ENCODE measurements around the gene KPTN.
"Not testable (repeated sequence)": the region's sequence is repeated elsewhere in the genome, so short reads cannot be mapped to it uniquely, and the experiment has no call there.

Gene KPTN

DNA sequence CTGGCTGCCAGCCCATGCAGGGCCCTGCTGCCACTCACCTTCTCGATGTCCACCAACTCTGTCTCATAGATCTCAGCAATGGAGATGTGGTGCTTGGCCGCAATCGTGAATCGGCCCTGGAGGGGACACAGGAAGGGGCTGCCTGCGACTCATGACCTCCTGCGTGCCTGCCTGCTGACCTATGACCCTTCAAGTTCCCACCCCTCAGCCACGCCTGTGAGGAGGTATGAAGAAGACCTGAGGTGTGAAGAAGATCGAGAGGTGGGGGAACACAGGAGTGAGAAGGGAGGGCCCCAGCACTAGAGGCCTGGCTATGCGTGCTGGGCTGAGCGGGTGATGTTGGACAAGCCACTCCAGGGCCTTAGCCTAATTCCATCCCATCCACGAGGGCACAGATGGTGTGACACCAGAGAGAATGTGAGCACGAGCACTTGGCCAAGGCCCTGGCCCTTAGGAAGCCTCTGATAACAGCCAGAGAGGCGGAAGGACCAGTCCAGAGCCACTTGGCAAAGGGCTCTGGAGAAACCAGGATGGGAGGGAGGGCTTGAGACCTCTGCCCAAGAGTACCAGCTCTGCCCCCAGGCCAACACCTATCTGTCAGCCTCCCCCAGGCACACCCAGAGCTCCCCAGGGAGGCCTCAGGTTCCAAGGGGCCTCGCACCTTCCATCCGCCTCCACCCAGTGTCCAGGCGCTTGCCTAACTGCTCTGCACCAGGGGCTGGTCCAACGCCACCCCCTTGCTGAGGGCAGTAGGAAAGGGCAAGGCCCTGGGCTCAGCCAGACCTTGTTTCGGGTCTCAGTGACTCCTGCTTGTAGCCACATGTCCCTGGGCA is 9.6 kb upstream of the KPTN start:
- intact Hi-C loops (cut with DNase I): no loop called here
- peak in 1 of 10 donors; percentile 75 for DNase-seq

DNA sequence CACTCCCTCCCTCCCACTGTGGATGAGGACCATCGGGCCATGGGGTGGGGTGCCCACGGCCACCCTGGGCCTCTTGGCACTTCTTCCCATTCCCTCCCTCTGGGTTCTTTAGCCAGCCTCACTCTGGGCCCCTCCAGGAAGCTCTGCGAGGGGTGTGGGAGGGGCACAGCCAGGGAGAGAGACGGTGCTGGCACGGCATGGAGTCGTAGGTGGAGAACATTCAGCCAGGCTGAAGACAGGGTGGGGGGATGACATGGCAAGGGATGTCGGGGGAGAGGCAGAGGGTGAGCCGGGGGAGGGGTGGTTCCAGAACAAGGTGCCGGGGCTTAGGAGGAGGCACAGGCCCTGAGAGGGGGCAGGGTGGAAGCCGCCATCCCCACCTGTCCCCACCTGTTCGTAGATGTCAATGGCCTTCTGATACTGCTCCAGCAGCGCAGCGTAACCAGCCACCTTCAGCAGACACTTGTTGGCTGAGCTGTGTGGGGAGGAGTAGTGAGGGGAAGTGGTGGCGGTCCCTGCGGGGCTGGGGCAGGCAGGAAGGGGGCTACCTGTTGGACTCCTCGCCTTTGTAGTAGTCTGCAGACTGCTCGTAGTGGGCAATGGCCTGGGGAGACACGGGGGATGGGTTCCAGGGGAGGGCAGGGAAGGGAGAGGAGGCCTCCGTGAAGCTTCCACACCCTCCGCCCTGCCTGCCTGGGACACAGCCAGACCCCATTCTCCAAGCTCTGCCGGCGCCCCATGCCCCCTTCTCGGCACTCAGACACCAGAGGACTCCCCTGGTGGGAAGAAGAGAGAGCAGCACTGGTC is 8.8 kb upstream of the KPTN start:
- intact Hi-C loops (cut with DNase I): no loop called here

DNA sequence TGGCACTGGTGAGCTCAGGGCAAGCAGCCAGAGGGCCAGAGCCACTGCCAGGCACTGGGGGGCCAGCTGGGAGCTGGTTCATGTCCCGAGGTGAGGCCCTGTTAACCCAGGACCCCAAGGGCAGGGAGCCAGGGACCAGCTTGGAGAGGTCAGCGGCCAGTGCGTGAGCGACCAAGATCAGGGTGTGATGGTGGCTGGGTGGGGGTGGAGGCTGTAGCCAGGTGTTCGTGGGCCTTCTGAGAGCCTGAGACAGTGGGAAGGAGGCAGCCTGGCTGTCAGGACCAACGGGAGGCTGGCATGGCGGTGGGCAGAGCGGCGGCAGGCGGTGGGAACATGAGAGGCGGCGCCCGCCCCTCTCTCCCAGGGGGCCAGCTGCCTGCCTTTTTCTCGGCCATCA is 8.1 kb upstream of the KPTN start:
- intact Hi-C loops (cut with DNase I): no loop called here
- DNase-seq: peak in 3 of 10 donors; percentile 81 to 90 (median 84)

More for the DNA sequence above, 8.8 kb upstream of the KPTN start:
- peak in 4 of 10 donors; percentile 65 to 91 (median 86) for DNase-seq

DNA sequence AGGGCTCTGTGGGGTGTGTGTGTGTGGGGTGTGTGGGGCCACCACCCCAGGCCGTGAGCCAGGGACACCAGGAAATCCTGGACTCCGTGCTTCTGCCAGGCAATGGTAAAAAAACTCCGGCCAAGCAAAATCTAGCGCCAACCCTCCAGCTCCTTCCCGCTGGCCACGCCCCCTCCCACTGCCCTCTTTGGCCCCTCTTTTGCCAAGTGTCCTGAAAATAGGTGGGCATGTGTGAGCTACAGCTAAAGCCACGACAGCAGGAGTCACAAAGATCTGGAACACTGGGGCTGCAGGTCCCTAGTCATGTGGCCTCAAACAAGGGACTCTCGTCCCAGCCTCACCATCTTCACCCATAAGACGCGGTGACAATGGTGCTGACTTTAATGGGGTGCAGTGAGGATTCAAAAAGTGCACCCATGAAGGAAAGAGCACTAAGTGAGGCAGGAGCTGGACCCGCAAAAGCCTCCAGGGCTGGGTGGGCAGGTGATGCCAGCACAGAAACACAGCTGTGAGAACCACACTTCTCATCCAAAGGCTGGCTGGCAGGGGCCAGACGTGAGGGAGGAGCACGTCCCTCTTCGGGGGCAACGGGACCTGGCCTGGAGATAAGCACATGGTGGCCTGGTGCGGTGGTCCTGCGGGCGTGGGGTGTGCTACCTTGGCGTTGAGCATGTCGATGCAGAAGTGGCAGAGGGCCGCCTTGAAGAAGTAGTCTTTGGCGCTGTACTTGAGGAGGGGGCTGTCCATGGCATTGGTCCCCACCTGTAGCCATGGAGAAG is 7.5 kb upstream of the KPTN start:
- peak in 2 of 10 donors; percentile 77 to 87 for DNase-seq
- intact Hi-C loops (cut with DNase I): no loop called here

DNA sequence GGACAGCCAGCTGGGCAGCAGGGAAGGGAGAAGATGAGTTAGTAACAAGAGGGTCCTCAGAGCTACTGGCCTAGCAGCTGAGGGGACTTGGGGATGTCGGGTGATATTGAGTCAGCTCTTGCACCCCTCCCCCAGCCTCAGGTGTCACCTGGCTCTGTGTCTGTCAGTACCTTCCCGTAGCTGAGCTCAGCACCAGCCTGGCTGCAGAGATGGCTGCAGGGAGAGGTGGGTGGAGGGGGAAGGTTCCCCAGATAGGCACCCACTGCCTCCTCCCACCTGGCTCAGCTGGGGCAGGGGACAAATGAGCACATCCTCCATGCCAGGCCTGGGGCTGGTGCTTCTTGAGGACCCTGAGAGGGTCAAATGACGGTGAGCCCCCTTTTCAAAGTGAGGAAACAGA is 6.8 kb upstream of the KPTN start:
- intact Hi-C loops (cut with DNase I): no loop called here
- peak in 1 of 10 donors; percentile 66 for DNase-seq

DNA sequence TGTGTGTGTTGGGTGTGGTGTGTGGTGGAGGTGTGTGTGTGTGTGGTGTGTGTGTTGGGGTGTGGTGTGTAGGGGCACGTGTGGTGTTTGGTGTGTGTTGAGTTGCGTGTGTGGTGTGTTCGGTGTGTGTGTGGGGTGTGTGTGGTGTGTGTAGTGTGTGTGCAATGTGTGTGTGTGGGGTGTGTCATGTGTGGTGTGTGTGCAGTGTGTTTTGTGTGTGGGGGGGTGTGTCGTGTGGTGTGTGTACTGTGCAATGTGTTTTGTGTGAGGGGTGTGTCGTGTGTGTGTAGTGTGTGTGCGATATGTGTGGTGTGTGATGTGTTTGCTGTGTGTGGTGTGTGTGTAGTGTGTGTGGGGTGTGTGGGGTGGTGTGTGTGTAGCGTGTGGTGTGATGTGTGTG is 6.0 kb upstream of the KPTN start:
- intact Hi-C loops (cut with DNase I): no loop called here
- no peak for DNase-seq

DNA sequence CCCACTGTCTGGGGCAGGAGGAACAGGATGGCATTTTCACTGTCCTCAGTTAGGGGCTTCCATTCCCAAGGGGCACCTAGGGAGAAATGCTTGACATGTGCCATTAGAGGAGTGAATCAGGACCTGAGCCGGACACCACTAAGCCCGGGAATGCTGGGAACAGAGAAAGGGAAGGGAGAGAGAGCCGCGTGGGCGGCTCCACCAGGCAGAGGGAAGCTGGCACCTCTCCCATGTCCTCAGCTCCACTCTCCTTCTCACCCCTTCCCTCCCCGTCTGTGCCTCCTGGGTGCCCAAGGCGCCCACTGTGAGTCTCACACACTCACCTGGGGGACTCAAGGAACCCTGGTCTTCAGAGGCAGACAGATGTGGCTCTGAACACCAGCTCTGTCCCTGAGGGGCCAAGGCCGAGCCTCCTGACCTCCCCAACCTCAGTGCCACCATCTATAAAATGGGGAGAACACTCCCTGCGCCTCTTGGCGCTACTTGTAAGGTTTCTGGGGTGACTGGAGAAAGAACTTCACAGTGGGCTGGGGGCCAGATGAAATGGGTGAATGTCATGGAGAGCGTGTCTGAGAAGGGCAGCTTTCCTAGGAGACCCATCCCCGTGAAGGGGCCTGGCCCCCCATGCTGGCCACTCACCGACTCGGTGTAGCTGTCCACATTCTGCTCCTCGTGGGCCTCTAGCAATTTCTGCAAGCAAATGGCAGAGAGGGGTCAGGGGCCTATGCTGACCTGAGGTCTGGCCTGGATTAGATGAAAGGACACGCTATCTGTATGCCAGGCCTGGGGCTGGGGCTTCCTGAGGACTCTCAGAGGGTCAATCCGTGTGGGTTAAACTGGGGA is 5.3 kb upstream of the KPTN start:
- DNase-seq: peak in 2 of 10 donors; percentile 88 to 90
- intact Hi-C loops (cut with DNase I): no loop called here

DNA sequence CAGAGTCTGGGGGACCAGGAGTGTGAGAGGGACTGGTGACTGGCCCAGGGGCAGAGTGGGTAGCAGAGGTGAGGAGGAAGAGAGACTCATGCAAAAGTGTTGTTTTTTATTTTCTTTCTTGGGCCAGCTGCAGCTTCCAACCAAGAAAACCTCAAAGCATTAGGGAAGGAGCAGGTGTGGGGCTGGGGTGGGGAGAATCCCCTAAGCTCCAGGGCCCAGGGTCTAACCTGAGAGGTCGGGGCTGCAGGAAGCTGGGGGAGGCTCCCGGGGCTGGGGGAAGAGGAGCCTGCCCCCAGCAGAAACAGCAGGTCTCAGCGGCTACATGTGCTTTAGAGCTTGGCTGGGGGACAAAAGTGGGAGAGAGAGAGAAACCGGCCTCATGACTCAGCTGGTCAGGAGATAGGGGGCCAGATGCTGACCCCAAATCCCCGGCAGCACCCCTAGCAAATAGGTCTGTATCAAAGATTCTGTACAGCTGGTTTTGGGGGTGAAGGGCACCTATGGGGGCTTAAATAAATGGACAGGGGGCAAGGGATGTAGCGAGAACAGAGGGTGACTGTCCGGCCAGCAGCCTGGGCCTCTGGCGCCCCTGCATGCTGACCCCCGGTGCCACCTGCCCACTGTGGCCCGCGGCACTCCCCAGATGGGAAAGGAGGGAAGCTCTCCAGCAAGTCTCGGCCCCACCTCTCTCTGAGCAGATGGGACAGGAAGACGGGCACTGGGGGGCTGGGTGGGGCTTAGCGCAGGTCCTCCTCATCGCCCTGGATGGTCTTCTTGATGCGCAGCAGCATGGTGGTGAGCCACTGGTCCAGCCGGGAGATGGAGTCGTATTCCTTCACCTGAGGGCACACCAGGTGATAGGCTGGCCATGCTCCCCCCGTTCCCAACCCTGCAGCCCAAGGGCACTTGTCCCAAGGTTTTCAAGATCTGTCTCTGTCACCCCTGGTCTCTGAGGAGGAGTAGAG is 3.8 kb upstream of the KPTN start:
- intact Hi-C loops (cut with DNase I): no loop called here
- peak in 2 of 10 donors; percentile 72 to 79 for DNase-seq

DNA sequence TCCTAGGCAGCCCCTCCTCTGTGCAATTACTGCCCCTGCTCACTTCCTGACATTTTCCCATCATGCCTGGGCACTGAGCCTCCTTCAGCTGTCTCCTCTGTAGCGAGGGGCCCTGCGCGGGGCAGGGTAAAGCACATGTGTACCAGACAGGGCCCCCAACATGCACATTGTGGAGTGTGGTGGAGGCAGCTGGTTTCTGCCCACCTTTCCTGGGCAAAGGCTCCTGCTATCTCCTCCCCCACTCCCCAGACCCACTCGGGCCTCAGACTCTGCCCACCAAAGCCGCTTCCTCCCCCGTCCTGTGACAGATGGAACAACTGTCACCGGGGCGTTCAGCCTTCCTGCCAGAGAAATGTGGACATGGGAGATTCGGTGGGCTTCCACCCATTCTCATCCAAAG is 2.9 kb upstream of the KPTN start:
- peak in 2 of 10 donors; percentile 52 to 75 for DNase-seq
- intact Hi-C loops (cut with DNase I): no loop called here

DNA sequence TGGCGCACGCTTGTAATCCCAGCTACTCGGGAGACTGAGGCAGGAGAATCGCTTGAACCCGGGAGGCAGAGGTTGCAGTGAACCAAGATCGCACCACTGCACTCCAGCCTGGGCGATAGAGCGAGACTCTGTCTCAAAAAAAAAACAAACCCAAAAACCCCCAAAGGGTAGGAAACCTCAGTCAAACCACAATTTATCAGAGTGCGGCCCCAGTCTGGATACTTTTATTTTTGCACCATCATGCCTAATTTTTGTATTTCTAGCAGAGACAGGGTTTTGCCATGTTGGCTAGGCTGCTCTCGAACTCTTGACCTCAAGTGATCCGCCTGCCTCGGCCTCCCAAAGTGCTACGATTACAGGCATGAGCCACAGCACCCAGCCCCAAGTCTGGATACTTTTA is 2.2 kb upstream of the KPTN start:
- intact Hi-C loops (cut with DNase I); DNase-seq: not testable (repeated sequence)

DNA sequence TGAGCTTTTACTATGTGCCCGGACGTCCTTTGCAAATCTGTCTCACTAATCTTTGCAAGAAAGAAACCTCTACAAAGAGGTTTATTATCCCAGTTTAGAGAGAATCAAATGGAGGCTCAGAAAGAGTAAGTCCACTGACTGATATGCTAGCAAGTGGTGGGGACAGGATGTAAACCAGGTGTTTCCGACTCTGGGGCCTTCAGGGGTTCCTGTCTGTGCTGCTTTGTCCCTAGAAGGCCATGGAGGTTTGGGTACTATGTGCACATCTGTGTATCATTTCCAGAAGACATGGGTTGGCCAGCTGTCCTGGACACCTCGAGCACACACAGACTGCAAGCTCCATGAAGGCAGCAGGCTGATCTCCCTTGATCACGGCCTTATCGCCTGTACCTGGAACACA is 1.2 kb upstream of the KPTN start:
- DNase-seq: peak in 1 of 10 donors; percentile 25
- intact Hi-C loops (cut with DNase I): loop anchor here (2.0 kb wide), 1 partner anchor 30 kb away; the partner anchor contains the start of gene NAPA

DNA sequence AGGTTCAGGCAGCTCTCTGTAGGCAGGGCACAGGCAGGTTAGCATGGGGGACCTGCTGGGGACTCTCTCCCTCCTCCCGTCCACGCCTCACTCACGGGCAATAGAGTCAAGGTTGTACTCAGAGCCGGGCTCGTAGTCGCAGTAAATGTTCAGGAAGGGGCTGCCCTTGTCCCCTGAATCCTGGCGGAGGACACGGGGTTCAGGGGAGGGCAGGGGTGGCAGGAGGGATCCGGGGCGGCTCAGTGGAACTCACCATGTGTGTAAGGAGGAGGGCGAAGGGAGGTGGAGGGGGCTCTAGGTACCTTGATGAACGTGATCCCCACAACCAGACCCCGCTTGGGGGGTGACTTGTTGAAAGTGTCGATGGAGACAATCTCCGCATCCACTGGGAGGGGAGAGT is 819 bp downstream of the KPTN start:
- intact Hi-C loops (cut with DNase I): no loop called here
- DNase-seq: peak in 1 of 10 donors; percentile 79

DNA sequence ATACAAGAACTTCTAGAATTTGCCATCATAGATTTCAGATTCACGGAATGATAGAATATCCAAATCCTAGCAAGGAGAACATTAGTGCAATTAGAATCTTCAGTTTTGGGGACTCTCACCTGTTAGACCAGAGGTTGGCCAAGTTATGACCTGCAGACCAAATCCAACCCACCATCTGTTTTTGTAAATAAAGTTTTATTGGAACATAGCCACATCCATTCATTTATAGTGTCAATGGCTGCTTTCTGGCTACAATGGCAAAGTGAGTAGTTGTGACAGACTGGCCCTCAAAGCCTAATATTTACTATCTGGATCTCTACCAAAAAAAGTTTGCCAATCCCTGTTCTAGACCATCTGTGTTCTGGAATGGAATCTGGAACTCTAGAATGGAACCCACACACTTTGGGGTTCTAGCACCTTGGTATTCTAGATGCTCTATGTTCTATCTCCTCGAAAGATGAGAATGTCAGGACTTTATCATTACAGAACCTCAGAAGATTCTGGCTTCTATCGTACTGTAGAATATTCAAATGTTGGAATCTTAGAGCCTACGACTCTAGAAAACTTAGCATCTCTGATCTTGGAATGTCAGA is 2.5 kb downstream of the KPTN start:
- intact Hi-C loops (cut with DNase I): no loop called here

DNA sequence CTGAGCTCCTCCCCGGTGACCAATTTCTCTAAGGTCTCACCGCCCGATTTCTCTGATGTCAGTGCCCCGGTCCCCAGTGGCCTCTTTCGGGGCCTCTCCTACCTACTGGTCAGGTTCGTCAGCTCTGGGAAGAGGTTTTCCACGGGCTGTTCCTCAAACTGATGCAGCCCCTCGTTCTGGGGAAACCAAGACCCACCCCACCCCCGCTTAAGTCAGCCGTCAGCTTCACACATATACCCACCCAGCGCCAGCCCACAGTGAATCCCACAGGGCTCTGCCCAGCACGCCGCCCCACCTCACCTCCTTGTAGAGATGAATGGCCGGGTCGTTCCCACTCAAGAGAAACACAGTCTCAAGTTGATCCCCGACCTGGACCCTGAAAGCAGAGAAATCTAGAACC is 3.4 kb downstream of the KPTN start:
- intact Hi-C loops (cut with DNase I): no loop called here
- DNase-seq: peak in 1 of 10 donors; percentile 72

More for the DNA sequence above, 2.5 kb downstream of the KPTN start:
- DNase-seq: no peak

DNA sequence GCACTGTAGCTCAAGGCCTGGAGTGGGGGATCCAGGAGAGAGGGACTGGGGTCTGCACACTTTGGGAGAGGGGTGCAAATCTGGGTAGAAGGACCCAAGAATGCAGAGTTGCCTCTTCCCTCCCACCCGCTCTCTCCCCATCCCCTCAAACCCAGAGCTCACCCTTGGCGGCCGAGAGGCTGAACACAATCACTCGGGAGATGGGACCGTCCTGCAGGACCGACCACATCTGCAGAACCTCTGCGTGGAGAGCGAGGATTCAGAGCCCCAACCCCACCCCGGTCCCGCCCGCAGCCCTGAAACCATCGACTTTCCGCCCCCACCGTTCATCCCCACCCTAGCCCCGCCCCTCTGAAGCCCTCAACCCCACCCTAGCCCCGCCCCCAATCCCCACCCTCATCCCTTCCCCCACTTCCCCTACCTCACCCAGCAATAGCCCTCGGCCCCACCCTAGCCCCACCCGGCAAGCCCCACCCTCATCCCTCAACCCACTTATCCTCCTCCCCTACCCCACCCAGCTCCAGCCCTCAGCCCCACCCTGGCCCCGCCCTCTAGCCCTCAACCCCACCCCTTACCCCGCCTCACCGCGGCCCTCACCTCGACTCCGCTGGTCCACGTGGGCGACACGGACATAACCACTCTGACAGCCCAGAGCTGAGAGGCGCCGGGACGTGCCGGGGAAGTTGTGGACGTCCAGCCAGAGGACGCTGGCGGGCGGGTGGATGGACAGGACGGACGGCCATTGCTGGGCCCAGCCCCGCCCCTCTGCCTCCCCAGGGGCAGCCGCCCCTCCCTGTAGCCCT is 4.1 kb downstream of the KPTN start:
- intact Hi-C loops (cut with DNase I): no loop called here
- peak in 2 of 10 donors; percentile 20 to 83 for DNase-seq

DNA sequence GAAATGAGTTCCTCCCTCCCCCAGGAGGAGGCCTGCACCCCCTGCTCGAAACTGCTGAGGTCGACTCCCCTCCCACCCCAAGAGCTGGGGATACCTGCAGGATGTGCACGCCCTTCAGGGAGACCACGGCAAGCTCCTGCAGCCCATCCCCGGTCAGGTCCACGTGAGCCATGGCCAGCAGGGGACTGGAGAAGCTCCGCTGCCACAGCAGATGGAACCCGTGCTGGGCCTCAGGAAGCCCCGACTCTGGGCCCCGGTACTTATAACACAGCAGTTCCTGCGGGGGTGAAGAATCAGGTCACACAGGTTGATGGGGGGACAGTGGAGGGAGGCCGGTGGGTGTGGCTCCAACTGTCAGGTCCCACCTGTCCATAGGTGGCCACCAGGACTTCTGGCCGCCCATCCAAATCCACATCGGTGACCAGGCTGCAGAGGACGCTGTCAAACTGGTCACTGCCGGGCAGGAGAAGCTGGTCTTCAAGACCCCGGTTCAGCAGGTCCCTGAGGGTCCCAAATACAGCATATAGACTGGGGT is 7.5 kb downstream of the KPTN start:
- intact Hi-C loops (cut with DNase I): no loop called here
- DNase-seq: peak in 1 of 10 donors; percentile 29

DNA sequence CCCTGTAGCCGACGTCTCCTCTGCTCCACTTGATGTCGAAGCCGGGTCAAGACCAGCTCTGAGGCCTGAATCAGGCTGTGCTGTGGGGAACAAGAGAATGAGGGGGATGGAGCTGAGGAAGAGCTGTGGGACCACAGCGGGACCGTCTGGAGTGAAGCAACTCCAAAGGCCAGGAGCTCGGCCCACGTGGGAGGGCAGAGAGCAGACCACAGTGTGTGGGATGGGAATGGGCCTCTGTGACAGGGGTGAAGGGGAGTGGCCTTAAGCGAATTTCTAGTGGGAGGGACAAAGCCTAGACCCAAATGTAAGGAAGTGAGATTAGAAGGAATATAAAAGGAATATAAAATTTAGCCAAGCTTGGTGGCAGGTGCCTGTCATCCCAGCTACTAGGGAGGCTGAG is 8.6 kb downstream of the KPTN start:
- no peak for DNase-seq
- intact Hi-C loops (cut with DNase I): no loop called here

Measured in posterior cingulate gyrus (tissue), 11 donors.